Measurements from ENCODE around the gene TMC7.

TMC7 gene

GRCh38 chr16:19001788-19002187 lies 18.1 kb downstream of the TMC7 start:
- TF ChIP-seq GABPA (IDR thresholded peaks at IDR 0.05; ENCODE audit: low read depth), result no peak
- TF ChIP-seq CTCF (IDR thresholded peaks at IDR 0.05; ENCODE audit: insufficient read depth, low read length), result no peak
- Histone ChIP-seq H3K27me3 (ENCODE audit: insufficient read depth, poor library complexity, severe bottlenecking) (no peaks in the 10 kb centered on the region), H3K4me3 (replicated peaks; ENCODE audit: insufficient read depth, low read length) (no peak overlapping the region), H3K27ac (replicated peaks) (no peak overlapping the region)
- DNase-seq (ENCODE audit: low read depth in 1 of 2, low spot score in 1 of 2), result no peak

DNA sequence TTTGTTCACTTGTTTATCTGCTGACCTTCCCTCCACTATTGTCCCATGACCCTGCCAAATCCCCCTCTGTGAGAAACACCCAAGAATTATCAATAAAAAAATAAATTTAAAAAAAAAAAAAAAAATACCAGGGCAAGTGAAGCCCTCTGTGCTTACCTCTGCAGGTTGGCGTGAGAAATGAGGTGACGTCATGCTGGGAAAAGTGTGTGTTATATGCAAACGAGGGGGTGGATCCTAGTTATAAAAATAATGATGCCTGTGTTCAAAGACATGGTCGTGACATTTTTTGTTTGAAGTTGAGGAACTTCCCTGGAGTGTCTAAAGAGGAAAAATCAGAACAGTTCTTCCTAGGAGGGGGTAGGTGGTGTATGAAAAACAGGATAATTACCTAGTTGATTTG lies 20.2 kb downstream of the TMC7 start:
- no peak for DNase-seq (ENCODE audit: low read depth in 1 of 2, low spot score in 1 of 2)
- Histone ChIP-seq H3K4me3 (replicated peaks; ENCODE audit: insufficient read depth, low read length) (no peak overlapping the region), H3K27ac (replicated peaks) (no peak overlapping the region), H3K27me3 (ENCODE audit: insufficient read depth, poor library complexity, severe bottlenecking) (no peaks in the 10 kb centered on the region)
- no peak for TF ChIP-seq SPI1 (IDR thresholded peaks at IDR 0.05; ENCODE audit: borderline replicate concordance, low read depth)
- no peak for TF ChIP-seq POLR2AphosphoS5 (IDR thresholded peaks at IDR 0.05; ENCODE audit: low read depth)
- no peak for TF ChIP-seq CTCF (IDR thresholded peaks at IDR 0.05; ENCODE audit: insufficient read depth, low read length)
- TF ChIP-seq, protein P1, sequence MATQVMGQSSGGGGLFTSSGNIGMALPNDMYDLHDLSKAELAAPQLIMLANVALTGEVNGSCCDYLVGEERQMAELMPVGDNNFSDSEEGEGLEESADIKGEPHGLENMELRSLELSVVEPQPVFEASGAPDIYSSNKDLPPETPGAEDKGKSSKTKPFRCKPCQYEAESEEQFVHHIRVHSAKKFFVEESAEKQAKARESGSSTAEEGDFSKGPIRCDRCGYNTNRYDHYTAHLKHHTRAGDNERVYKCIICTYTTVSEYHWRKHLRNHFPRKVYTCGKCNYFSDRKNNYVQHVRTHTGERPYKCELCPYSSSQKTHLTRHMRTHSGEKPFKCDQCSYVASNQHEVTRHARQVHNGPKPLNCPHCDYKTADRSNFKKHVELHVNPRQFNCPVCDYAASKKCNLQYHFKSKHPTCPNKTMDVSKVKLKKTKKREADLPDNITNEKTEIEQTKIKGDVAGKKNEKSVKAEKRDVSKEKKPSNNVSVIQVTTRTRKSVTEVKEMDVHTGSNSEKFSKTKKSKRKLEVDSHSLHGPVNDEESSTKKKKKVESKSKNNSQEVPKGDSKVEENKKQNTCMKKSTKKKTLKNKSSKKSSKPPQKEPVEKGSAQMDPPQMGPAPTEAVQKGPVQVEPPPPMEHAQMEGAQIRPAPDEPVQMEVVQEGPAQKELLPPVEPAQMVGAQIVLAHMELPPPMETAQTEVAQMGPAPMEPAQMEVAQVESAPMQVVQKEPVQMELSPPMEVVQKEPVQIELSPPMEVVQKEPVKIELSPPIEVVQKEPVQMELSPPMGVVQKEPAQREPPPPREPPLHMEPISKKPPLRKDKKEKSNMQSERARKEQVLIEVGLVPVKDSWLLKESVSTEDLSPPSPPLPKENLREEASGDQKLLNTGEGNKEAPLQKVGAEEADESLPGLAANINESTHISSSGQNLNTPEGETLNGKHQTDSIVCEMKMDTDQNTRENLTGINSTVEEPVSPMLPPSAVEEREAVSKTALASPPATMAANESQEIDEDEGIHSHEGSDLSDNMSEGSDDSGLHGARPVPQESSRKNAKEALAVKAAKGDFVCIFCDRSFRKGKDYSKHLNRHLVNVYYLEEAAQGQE (IDR thresholded peaks at IDR 0.05; ENCODE audit: insufficient replicate concordance, low read depth), result no peak
- TF ChIP-seq GABPA (IDR thresholded peaks at IDR 0.05; ENCODE audit: low read depth), result no peak

DNA sequence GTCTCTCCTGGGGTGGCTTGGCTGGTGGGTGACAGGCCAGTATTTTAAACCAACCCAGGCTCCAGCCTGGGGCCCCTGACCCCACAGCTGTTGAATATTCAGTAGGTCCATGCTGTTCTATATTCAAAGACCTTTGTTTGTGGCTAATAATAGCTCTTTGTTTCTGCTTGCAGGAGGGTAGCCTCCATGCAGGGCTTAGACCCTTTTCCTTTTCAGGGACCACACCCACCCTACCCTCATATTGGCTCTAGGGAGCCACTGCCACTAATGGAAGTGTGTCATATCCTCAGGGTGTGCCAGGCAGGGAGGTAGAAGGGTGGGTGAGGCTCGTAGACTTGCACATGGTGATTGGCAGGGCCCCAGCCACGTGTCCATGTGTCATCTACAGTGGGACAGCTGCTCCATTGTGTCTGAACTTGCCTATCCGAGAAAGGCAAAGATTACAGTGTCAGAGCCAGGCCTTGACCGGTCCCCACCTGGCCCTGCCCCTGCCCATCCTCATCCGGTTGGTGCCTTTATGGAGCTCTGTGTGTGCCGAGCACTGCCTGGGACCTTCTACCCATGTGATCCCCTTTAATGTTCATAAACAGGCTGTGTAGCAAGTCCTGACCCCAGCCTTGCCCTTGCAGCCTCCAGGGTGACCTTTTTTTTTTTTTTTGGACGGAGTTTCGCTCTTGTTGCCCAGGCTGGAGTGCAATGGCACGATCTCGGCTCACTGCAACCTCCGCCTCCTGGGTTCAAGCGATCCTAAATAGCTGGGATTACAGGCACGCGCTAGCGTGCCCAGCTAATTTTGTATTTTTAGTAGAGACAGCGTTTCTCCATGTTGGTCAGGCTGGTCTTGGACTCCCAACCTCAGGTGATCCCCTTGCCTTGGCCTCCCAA lies 22.1 kb downstream of the TMC7 start:
- Histone ChIP-seq H3K27me3 (ENCODE audit: insufficient read depth, poor library complexity, severe bottlenecking) (no peaks in the 10 kb centered on the region), H3K27ac (replicated peaks) (no peak overlapping the region), H3K4me3 (replicated peaks; ENCODE audit: insufficient read depth, low read length) (no peak overlapping the region)
- DNase-seq (ENCODE audit: low read depth in 1 of 2, low spot score in 1 of 2), result no peak
- TF ChIP-seq POLR2AphosphoS5 (IDR thresholded peaks at IDR 0.05; ENCODE audit: low read depth) (no peak), CTCF (IDR thresholded peaks at IDR 0.05; ENCODE audit: insufficient read depth, low read length) (no peak)

DNA sequence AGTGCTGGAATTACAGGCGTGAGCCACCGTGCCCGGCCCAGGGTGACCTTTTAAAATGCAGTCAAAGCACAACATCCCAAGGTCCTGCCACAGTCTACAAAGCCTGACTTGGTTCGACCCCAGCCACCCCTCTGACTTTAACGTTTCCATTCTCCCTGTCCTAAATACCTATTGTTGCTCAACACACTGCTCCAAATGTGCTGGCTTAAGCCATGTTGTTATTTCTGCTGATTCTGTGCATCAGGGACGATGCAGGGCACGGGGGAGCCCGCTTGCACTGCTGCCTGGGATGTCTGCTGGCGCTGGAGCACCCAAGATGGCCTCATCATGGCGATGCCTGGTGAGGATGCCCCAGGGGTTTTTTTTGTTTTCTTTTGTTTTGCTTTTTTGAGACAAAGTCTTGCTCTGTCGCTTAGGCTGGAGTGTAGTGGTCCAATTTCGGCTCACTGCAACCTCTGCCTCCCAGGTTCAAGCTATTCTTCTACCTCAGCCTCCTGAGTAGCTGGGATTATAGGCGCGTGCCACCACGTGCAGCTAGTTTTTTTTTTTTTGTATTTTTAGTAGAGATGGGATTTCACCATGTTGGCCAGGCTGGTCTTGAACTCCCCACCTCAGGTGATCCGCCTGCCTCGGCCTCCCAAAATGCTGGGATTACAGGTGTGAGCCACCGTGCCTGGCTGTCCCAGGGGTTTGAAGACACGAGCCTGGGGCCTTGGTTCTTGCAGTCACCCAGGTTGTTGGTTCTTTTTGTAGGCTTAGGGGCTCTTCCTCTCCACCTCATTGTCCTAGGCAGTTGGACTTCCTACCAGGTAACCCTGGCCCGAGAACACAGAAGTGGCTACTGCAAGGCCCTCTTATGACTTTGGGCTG lies 22.9 kb downstream of the TMC7 start:
- no peak overlapping the region for H3K27ac ChIP-seq (replicated peaks)

More for the DNA sequence above, 22.9 kb downstream of the TMC7 start:
- H3K4me3 ChIP-seq (replicated peaks; ENCODE audit: insufficient read depth, low read length), result no peak overlapping the region
- H3K27me3 ChIP-seq (ENCODE audit: insufficient read depth, poor library complexity, severe bottlenecking), result no peaks in the 10 kb centered on the region
- TF ChIP-seq GABPA (IDR thresholded peaks at IDR 0.05; ENCODE audit: low read depth) (no peak), SPI1 (IDR thresholded peaks at IDR 0.05; ENCODE audit: borderline replicate concordance, low read depth) (no peak), POLR2AphosphoS5 (IDR thresholded peaks at IDR 0.05; ENCODE audit: low read depth) (no peak), CTCF (IDR thresholded peaks at IDR 0.05; ENCODE audit: insufficient read depth, low read length) (no peak)
- TF ChIP-seq, protein P1 (IDR thresholded peaks at IDR 0.05; ENCODE audit: insufficient replicate concordance, low read depth), result no peak
- DNase-seq (ENCODE audit: low read depth in 1 of 2, low spot score in 1 of 2), result no peak
